ENCODE results near the gene AP5Z1. TPM values are rescaled to one million over a fixed set of nuclear protein-coding genes. Genes with fewer than 3 reads are reported as not detected.

Gene AP5Z1
- total and polyA plus RNA-seq, 2 of the 4 experiments (the other 2 are of a cell fraction) = 9.7 to 38.7 TPM

GRCh38 chr7:4766666-4767519 is 8.5 kb upstream of the AP5Z1 start:
- ChIA-PET CTCF (no interaction called here), POLR2A (ENCODE audit: unreplicated experiment) (no interaction called here)
- H3K36me3 ChIP-seq (ENCODE audit: control insufficient read depth, insufficient read depth, low read length) = peaks cover 57% of the 10 kb centered on the region
- H2BK15ac ChIP-seq (ENCODE audit: low read depth, low read length) = no peak overlapping the region
- in situ Hi-C loops (cut with MboI; ENCODE audit: low sequenced_read_pairs) (loop anchor here (25.0 kb wide), 1 partner anchor 1905 kb away; no protein-coding TSS in a partner anchor), dilution Hi-C loops (cut with HindIII; ENCODE audit: low sequenced_read_pairs, unreplicated experiment) (no loop called here), intact Hi-C loops (cut with micrococcal nuclease) (no loop called here)
- no peak overlapping the region for H4K5ac ChIP-seq (ENCODE audit: low read depth, low read length)
- H3K4me1 ChIP-seq (ENCODE audit: control insufficient read depth, insufficient read depth, low read length) = no peaks in the 10 kb centered on the region
- no peak for DNase-seq
- 95% methylated on average over 23 of the region's 37 CpGs; no CpG with 5 or more reads in 1 of the 2 experiments for WGBS, 2 experiments (ENCODE audit: extremely low coverage in 2 of 2, insufficient read length in 1 of 2)
- ATAC-seq (ENCODE audit: low read depth) = no peak
- no peak overlapping the region for H3K9ac ChIP-seq (ENCODE audit: low read depth, low read length)
- H4K8ac ChIP-seq (ENCODE audit: low read depth in 2 of 2, low read length in 2 of 2) = no peak overlapping the region
- H2AK5ac ChIP-seq (ENCODE audit: low read depth, low read length) = no peak overlapping the region
- peaks cover 10 to 40% of the 10 kb centered on the region in 2 experiments; a peak in 3 of 4 replicates for H3K79me1 ChIP-seq (ENCODE audit: low read depth in 1 of 2, low read length in 2 of 2)
- no peak overlapping the region for H3K27ac ChIP-seq (ENCODE audit: insufficient read depth, low read length)
- no peak overlapping the region for H2BK20ac ChIP-seq (ENCODE audit: low read depth, low read length)
- no TSS peak for BruUV-seq (replicated peaks)
- H2BK120ac ChIP-seq (ENCODE audit: low read depth, low read length) = no peak overlapping the region
- H2BK5ac ChIP-seq (ENCODE audit: low read depth, low read length, poor library complexity, severe bottlenecking) = no peak overlapping the region
- H3K4ac ChIP-seq (ENCODE audit: low read depth, low read length) = no peak overlapping the region
- H2AK9ac ChIP-seq (replicated peaks; ENCODE audit: low read depth, low read length, poor library complexity) = no peak overlapping the region
- H4K20me1 ChIP-seq (ENCODE audit: insufficient read depth, low read length) = peaks cover 15% of the 10 kb centered on the region
- H3K18ac ChIP-seq (ENCODE audit: low read depth, low read length) = no peak overlapping the region
- H3K23ac ChIP-seq (ENCODE audit: low read depth, low read length) = no peak overlapping the region
- no peak overlapping the region for H3K14ac ChIP-seq (replicated peaks; ENCODE audit: low read depth, low read length)
- H4K91ac ChIP-seq (ENCODE audit: insufficient read depth, low read depth, low read length) = no peak overlapping the region
- no peak overlapping the region for H2AFZ ChIP-seq (replicated peaks; ENCODE audit: low read length, poor library complexity)
- H3K9me3 ChIP-seq (ENCODE audit: control insufficient read depth, insufficient read depth, low read length) = no peaks in the 10 kb centered on the region
- no peak overlapping the region for H3K4me3 ChIP-seq (ENCODE audit: insufficient read depth, low read depth, low read length)
- H3K4me2 ChIP-seq (ENCODE audit: low read depth, low read length) = no peak overlapping the region
- H3K27me3 ChIP-seq (ENCODE audit: control insufficient read depth, insufficient read depth, low read length) = no peaks in the 10 kb centered on the region
- H3K9me1 ChIP-seq (ENCODE audit: insufficient read depth, low read length) = no peaks in the 10 kb centered on the region
- H3K56ac ChIP-seq (ENCODE audit: extremely low read depth, insufficient read depth, low read length) = no peak overlapping the region
- no peak for TF ChIP-seq ELK1 (IDR thresholded peaks at IDR 0.05; ENCODE audit: borderline replicate concordance, low read depth, low read length)
- no peak for TF ChIP-seq MAZ (IDR thresholded peaks at IDR 0.05; ENCODE audit: borderline replicate concordance, low read depth, low read length)
- no peak for TF ChIP-seq CEBPB (IDR thresholded peaks at IDR 0.05; ENCODE audit: low read depth, low read length)
- TF ChIP-seq MXI1 (IDR thresholded peaks at IDR 0.05; ENCODE audit: borderline replicate concordance, low read depth, low read length) = no peak
- no peak for TF ChIP-seq RCOR1 (IDR thresholded peaks at IDR 0.05; ENCODE audit: insufficient replicate concordance, low read length)
- TF ChIP-seq MAFK (IDR thresholded peaks at IDR 0.05; ENCODE audit: low read depth, low read length) = no peak
- TF ChIP-seq RFX5 (IDR thresholded peaks at IDR 0.05; ENCODE audit: low read depth, low read length) = no peak
- no peak for TF ChIP-seq NFE2L2 (IDR thresholded peaks at IDR 0.05; ENCODE audit: low read depth, low read length)
- TF ChIP-seq RAD21 (IDR thresholded peaks at IDR 0.05; ENCODE audit: low read length) = no peak
- no peak for TF ChIP-seq CHD1 (IDR thresholded peaks at IDR 0.05; ENCODE audit: low read depth, low read length)
- no peak for TF ChIP-seq SMC3 (IDR thresholded peaks at IDR 0.05; ENCODE audit: low read depth, low read length)
- no peak for TF ChIP-seq FOS (IDR thresholded peaks at IDR 0.05; ENCODE audit: low read depth, low read length)
- no peak for TF ChIP-seq CTCF (conservative IDR thresholded peaks at IDR 0.05; ENCODE audit: low read depth, low read length)
- TF ChIP-seq USF2 (IDR thresholded peaks at IDR 0.05; ENCODE audit: low read depth, low read length) = no peak
